ENCODE results near the gene TRIM46. TPM values are rescaled to one million over a fixed set of nuclear protein-coding genes. Genes with fewer than 3 reads are reported as not detected.

TRIM46 gene
- total and polyA plus RNA-seq, 2 donors from 2014 or later = 0.28 to 2.1 TPM

DNA sequence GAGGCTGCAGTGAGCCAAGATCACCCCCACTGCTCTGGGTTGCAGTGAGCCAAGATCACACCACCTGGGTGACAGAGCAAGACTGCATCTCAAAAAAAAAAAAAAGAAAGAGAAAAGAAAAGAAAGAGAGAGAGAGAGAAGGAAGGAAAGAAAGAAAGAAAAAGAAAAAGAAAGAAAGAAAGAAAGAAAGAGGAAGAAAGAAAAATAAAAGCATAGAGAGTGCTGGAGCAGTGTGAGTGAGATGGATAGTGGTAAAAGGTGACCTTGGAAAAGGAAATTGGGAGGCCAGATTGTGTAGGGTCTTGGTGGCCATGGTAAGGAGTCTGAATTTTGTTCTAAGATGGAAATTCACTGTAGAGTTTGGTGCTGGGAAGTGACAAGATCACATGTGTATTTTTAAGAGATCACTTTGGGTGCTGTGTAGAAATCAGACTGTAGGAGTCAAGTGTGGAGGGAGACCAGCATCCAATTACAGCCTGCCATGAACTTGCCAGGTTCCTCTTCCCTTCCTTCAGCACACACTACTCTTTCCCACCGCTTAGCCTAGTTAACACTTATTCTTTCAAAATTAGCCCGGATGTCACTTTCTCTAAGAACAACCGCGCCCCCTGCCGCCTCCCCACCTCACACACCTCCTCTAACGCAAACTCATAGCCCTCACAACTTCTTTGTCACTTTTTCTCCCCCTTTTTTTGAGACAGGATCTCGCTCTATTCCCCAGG, 52.7 kb downstream of the TRIM46 start:
- intact Hi-C loops (cut with DNase I) = loop anchor here (10.0 kb wide), 1 partner anchor 52 kb away; the partner anchor contains the start of genes KRTCAP2 and TRIM46
- no peaks in the 10 kb centered on the region for H3K27me3 ChIP-seq (ENCODE audit: control insufficient read depth, insufficient read depth, low read length)
- H3K4me3 ChIP-seq (ENCODE audit: low read length in 3 of 3) = peak overlapping the region; percentile 69 to 88 (median 80)
- TF ChIP-seq, protein P1, sequence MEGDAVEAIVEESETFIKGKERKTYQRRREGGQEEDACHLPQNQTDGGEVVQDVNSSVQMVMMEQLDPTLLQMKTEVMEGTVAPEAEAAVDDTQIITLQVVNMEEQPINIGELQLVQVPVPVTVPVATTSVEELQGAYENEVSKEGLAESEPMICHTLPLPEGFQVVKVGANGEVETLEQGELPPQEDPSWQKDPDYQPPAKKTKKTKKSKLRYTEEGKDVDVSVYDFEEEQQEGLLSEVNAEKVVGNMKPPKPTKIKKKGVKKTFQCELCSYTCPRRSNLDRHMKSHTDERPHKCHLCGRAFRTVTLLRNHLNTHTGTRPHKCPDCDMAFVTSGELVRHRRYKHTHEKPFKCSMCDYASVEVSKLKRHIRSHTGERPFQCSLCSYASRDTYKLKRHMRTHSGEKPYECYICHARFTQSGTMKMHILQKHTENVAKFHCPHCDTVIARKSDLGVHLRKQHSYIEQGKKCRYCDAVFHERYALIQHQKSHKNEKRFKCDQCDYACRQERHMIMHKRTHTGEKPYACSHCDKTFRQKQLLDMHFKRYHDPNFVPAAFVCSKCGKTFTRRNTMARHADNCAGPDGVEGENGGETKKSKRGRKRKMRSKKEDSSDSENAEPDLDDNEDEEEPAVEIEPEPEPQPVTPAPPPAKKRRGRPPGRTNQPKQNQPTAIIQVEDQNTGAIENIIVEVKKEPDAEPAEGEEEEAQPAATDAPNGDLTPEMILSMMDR (IDR thresholded peaks at IDR 0.05; ENCODE audit: borderline replicate concordance, extremely low read depth, insufficient read depth) = peak; percentile 61
- H3K9ac ChIP-seq (ENCODE audit: low read length in 3 of 3) = peak overlapping the region; percentile 44 to 77 (median 77)
- DNase-seq (peak; percentile 85 to 93 (median 90)), FAIRE-seq (no peak)
- H3K36me3 ChIP-seq (ENCODE audit: control insufficient read depth in 2 of 3, insufficient read depth in 3 of 3, low read length in 3 of 3) = no peaks in the 10 kb centered on the region
- H3K27ac ChIP-seq (ENCODE audit: low read depth in 2 of 2, low read length in 2 of 2) = peak overlapping the region; percentile 82 to 89
- peaks cover 0 to 12% (median 3%) of the 10 kb centered on the region in 3 donors for H3K4me1 ChIP-seq (ENCODE audit: control insufficient read depth in 2 of 3, insufficient read depth in 2 of 3, low read depth in 1 of 3, low read length in 3 of 3)
- H3K9me3 ChIP-seq (ENCODE audit: control insufficient read depth in 2 of 3, insufficient read depth in 1 of 3, low read length in 3 of 3) = no peaks in the 10 kb centered on the region

DNA sequence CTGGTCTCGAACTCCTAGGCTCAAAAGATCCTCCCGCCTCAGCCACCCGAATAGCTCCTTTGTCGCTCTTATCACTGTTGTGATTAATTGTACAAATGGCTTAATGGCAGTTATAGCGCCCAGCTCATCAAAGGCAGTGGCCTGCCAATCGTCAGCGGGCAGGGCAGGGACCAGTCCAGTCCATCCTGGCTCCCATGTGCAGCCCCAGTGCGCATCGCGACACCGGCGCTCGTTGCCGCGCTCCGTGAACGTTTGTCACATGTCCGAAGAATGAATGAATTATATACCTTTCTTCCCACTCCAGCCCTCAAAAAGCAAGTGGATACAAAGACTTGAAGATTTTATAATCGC, 53.2 kb downstream of the TRIM46 start:
- intact Hi-C loops (cut with DNase I) = loop anchor here (10.0 kb wide), 1 partner anchor 52 kb away; the partner anchor contains the start of genes KRTCAP2 and TRIM46
- Histone ChIP-seq H3K4me1 (ENCODE audit: control insufficient read depth in 2 of 3, insufficient read depth in 2 of 3, low read depth in 1 of 3, low read length in 3 of 3) (peaks cover 0 to 12% (median 3%) of the 10 kb centered on the region in 3 donors), H3K9ac (ENCODE audit: low read length in 3 of 3) (peak overlapping the region; percentile 44 to 77 (median 77)), H3K9me3 (ENCODE audit: control insufficient read depth in 2 of 3, insufficient read depth in 1 of 3, low read length in 3 of 3) (no peaks in the 10 kb centered on the region), H3K27ac (ENCODE audit: low read depth in 2 of 2, low read length in 2 of 2) (peak overlapping the region; percentile 82 to 89), H3K27me3 (ENCODE audit: control insufficient read depth, insufficient read depth, low read length) (no peaks in the 10 kb centered on the region), H3K4me3 (ENCODE audit: low read length in 3 of 3) (peak overlapping the region; percentile 69 to 88 (median 80)), H3K36me3 (ENCODE audit: control insufficient read depth in 2 of 3, insufficient read depth in 3 of 3, low read length in 3 of 3) (no peaks in the 10 kb centered on the region)
- TF ChIP-seq, protein P1 (IDR thresholded peaks at IDR 0.05; ENCODE audit: borderline replicate concordance, extremely low read depth, insufficient read depth) = no peak
- DNase-seq (peak; percentile 70 to 88 (median 81)), FAIRE-seq (no peak)

DNA sequence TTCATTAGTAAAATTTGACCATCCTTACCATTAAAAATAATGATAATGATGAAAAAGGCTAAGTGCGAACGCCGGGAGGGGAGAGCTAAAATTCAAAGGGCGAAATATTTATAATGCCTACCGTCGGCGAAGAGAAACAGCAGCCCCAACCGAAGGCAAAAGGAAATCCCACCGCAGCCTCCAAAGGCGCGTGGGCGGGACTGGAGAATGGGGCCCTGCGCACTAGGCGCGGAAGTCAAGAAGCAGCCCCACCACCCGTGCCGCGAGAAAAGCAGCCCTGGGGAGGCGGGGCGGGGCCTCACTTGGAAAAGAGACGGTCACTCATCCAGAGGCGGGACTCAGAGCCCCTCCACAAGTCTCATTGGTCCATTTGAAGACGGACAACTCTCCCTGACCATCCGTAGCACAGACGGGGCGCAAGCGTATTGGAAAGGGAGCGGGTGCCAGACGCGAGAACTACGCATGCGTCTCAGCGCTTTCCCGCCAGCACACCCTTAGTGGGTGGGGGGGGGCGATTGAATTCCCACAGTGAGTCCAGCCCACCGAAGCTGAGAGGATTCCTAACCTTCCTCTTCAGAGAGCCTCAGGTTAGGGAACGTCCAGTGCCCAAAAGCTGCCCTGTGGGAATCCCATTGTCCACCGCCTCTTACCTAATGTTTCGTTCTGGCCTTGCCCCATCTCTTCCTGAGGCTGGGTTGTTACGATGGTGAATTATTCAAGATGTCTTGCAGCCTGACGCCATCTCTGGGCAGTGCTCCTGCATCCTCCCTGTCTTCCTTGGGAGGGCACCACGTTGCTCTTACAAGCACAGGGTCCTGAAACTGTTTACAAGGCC, 53.8 kb downstream of the TRIM46 start:
- peak overlapping the region; percentile 82 to 89 for H3K27ac ChIP-seq (ENCODE audit: low read depth in 2 of 2, low read length in 2 of 2)
- no peaks in the 10 kb centered on the region for H3K9me3 ChIP-seq (ENCODE audit: control insufficient read depth in 2 of 3, insufficient read depth in 1 of 3, low read length in 3 of 3)
- intact Hi-C loops (cut with DNase I) = loop anchor here (10.0 kb wide), 1 partner anchor 53 kb away; the partner anchor contains the start of genes KRTCAP2 and TRIM46
- H3K4me3 ChIP-seq (ENCODE audit: low read length in 3 of 3) = peak overlapping the region; percentile 69 to 88 (median 80)
- peaks cover 0 to 12% (median 3%) of the 10 kb centered on the region in 3 donors for H3K4me1 ChIP-seq (ENCODE audit: control insufficient read depth in 2 of 3, insufficient read depth in 2 of 3, low read depth in 1 of 3, low read length in 3 of 3)
- H3K9ac ChIP-seq (ENCODE audit: low read length in 3 of 3) = peak overlapping the region; percentile 44 to 77 (median 77)
- TF ChIP-seq, protein P1 (IDR thresholded peaks at IDR 0.05; ENCODE audit: borderline replicate concordance, extremely low read depth, insufficient read depth) = no peak
- peak; percentile 62 for FAIRE-seq
- no peaks in the 10 kb centered on the region for H3K36me3 ChIP-seq (ENCODE audit: control insufficient read depth in 2 of 3, insufficient read depth in 3 of 3, low read length in 3 of 3)
- H3K27me3 ChIP-seq (ENCODE audit: control insufficient read depth, insufficient read depth, low read length) = no peaks in the 10 kb centered on the region
- peak; percentile 99 to 100 (median 99) for DNase-seq
